DMS79 treated with DMSO at 0.1 percent for 48 hours (cell line): ENCODE data around the gene RLN3.
A peak's percentile ranks its signal among the peaks of the same experiment; 100 is the strongest.
"Not testable (repeated sequence)": the region's sequence is repeated elsewhere in the genome, so short reads cannot be mapped to it uniquely, and the experiment has no call there.

Source experiments
- DNase-seq: peaks from one replicate; lab custom pipeline; 2025; lab: John Stamatoyannopoulos, UW

The RLN3 gene

DNA sequence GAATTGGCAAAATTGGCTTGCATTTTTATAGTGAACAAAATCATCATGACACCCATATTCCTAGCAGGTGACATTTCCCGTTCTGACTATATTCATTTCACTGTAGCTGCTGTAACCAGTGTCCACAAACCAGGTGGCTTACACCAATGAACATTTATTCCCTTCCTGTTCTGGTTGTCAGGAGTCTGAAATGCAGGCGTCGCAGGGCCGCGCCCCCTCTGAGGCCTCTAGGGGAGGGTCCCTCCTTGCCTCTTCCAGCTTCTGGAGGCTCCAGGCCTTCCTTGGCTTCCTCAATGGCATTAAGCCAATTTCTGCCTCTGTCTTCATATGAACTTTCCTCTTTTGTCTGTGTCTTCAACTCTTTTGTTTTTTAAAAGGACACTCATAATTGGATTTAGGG is 6.5 kb upstream of the RLN3 start:
- DNase-seq, result no peak

DNA sequence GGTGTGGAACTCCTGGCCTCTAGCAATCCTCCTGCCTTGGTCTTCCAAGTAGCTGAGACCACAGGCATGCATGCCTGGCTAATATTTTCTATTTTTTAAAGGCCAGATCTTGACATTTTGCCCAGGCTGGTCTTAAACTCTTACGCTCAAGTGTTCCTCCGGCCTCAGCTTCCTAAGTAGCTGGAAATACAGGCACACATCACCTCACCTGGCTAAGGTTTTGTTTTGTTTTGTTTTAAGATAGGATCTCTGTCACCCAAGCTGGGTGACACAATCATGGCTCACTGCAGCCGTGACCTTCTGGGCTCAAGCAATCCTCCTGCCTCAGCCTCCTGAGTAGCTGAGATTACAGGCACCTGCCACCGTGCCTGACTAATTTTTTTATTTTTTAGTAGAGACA is 5.5 kb upstream of the RLN3 start:
- no peak for DNase-seq

DNA sequence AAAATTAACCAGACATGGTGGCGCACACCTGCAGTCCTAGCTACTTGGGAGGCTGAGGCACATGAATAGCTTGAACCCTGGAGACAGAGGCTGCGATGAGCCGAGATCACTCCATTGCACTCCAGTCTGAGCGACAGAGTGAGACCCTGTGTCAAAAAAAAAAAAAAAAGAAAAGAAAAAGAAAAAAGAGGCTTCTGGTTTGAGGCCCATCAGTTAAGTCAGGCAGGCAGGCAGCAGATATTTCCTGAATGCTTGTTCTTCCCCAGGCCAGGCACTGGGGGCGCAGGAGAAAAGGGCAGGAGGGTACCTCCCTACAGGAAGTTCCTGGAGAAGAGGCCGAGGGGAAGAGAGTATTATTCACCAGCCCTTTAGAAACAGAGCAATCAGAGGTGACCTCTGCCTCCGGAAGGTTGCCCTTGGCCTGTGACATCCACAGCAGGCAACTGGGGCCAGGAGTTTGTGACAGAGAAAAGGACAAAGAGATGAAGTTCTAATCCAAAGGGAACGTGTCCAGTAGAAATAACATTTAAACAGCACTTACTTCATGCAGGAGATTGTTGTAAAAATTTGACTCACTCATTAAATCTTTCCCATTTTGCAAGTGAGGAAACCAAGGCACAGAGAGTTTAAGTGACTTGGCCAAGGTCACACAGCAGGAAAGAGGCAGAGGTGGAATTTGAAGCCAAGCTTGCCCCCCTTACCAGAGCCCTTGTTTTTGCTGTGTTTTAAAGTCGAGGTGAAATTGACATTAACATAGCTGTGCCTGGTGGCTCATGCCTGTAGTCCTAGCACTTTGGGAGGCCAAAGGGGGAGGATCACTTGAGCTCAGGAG is 4.3 kb upstream of the RLN3 start:
- no peak for DNase-seq

DNA sequence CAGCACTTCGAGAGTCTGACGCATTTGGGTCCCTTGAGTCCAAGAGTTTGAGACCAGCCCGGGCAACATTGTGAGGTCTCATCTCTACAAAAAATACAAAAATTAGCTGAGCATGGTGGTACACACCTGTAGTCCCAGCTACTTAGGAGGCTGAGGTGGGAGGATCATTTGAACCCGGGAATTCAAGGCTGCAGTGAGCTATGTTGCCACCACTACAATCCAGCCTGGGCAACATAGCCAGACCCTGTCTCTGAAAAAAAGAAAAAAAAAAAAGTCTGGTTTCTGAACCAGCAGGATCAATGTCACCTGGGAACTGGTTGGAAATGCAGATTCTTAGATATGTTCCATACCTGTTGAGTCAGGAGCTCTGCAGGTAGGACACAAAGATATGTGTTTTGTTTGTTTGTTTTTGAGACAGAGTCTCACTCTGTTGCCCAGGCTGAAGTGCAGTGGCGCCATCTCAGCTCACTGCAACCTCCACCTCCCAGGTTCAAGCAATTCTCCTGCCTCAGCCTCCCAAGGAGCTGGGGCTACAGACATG is 1.2 kb upstream of the RLN3 start:
- not testable (repeated sequence) for DNase-seq

DNA sequence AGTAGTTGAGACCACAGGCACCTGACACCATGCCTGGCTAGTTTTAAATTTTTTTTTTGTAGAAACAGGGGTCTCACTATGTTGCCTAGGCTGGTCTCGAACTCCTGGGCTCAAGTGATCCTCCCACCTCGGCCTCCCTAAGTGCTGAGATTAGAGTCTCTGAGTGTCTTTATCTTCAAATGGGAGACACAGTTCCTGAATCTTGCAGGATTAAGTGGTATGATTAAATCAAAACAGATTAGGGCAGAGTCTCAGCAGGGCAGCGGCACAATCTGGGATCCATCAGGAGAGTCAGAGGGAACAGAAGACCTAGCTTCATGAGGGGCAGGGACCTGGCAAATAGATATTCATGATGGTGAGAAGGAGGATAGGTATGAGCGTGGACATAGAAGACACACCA is 953 bp downstream of the RLN3 start:
- no peak for DNase-seq

DNA sequence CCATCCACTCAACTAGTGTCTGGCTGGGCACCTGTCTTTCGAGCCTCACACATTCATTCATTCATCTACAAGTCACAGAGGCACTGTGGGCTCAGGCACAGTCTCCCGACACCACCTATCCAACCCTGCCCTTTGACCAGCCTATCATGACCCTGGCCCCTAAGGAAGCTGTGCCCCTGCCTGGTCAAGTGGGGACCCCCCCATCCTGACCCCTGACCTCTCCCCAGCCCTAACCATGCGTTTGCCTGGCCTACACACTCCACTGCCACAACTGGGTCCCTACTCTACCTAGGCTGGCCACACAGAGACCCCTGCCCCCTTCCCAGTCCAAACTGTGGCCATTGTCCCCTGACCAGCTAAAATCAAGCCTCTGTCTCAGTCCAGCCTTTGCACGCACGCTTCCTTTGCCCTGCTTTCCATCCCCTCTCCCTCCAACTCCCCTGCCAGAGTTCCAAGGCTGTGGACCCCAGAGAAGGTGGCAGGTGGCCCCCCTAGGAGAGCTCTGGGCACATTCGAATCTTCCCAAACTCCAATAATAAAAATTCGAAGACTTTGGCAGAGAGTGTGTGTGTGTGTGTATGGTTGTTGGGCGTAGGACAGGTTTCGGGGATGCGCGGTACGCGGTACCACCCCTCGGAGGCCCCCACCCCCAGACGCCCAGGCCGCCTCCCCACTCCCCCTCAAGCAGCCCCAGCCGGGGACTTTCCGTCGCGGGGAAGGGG is 3.2 kb downstream of the RLN3 start:
- DNase-seq, result no peak

DNA sequence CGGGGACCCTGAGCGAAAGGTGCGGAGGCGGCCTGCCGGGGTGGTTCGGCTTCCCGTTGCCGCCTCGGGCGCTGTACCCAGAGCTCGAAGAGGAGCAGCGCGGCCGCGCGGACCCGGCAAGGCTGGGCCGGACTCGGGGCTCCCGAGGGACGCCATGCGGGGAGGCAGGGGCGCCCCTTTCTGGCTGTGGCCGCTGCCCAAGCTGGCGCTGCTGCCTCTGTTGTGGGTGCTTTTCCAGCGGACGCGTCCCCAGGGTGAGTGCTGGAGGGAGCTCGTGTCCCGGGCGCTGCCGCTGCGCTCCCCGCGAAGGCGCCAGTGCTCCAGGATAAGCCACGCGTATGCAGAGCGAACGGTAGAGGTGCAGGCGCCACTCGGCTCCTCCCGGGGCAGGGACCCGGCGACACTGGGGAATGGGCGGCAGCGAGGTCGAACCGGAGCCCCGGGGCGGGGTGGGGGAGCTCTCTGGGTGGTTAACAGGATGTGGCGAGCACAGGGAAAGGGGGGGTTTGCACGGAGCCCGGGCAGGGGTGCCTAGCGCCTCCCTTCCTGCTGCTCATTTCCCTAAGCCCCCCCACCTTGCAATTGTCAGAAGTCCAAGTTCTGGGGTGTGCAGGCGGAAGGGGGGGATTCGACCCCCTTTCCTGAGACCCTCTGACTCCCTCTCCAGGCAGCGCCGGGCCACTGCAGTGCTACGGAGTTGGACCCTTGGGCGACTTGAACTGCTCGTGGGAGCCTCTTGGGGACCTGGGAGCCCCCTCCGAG is 4.0 kb downstream of the RLN3 start, which contains the start of gene IL27RA:
TSS of gene IL27RA (plus strand) at position 44 of the 762 bp plus-strand sequence. CDS start at position 155, 111 bp downstream.
- DNase-seq, result peak; percentile 33

DNA sequence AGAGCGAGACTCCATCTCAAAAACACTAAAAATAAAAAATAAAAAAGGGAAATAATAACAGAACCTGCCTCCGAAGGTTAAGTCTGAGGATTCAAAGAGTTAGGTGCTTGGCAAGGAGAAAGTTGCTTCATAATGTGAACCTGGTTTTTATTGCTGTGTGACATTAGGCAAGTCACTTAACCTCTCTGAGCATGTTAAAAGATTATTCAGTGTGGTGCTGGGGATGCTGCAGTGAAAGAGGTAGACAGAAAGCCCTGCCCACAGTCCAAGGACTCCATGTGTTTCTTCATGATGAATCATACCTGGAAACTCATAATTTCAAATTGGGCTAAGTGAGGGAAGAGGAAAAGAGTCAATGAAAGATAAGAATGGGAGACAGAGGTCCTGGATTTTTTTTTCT is 6.0 kb downstream of the RLN3 start:
- no peak for DNase-seq

DNA sequence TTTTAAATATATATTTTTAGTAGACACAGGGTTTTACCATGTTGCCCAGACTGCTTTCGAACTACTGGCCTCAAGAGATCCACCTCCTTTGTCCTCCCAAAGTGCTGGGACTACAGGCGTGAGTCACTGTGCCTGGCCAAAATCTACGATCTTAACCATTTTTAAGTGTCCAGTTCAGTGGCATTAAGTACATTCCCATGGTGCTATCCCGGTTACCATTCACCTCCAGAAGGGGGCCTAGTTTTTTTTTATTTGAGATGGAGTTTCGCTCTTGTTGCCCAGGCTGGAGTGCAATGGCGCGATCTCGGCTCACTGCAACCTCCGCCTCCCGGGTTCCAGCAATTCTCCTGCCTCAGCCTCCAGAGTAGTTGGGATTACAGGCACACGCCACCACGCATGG is 7.2 kb downstream of the RLN3 start:
- DNase-seq, result not testable (repeated sequence)

DNA sequence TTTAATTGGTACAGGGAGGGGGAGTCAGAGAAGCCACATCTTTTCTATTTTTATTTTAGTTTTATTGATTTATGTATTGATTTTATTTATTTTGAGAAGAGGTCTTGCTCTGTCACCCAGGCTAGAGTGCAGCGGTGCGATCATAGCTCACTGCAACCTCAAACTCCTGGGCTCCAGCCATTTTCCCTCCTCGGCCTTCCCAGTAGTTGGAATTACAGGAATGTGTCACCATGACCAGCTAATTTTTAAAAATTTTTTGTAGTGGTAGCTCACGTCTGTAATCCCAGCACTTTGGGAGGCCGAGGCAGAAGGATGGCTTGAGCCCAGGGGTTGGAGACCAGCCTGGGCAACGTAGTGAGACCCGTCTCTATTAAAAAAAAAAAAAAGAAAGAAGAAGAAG is 7.8 kb downstream of the RLN3 start:
- DNase-seq, result no peak

DNA sequence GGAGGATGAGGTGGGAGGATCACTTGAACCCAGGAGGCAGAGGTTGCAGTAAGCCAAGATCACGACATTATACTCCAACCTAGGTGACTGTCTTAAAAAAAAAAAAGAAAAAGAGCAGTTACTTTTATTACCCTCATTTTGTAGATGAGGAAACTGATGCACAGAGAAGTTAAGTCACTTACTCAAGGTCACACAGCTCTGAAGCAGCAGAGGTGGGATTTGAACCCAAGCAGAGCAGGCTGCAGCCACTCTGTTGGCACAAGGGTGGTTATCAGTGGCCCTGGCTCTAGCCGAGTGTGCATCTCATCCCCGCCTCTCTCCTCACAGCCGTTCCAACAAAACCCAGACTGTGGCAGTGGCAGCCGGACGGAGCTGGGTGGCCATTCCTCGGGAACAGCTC is 11.2 kb downstream of the RLN3 start:
- DNase-seq, result no peak

DNA sequence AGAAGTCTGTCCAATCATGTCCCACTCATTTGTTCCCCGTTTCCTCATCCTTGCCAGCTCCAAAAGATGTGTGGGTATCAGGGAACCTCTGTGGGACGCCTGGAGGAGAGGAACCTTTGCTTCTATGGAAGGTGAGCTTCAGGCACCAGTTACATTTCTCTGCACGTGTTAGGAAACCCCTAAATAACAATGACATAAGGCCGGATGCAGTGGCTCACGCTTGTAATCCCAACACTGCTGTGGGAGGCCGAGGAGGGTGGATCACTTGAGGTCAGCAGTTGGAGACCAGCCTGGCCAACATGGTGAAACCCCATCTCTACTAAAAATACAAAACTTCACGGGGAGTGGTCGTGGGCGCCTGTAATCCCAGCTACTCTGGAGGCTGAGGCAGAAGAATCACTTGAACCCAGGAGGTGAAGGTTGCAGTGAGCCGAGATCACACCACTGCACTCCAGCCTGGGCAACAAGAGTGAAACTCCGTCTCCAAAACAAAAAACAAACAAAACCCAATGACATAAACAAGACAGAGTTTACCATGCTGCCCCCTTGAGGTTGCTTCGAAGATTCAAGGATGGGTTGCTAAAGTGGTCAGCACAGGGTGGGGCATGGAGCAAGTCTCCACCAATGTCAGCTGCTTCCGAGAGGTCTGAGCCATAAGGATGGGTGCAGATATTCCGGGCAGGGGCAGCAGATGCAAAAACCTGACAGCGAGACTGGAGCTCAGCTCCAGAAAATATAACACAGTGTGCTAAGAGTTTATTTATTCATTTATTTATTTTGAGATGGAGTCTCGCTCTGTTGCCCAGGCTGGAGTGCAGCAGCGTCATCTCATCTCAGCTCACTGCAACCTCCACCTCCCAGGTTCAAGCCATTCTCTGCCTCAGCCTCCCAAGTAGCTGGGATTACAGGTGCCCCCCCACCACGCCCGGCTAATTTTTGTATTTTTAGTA is 15.0 kb downstream of the RLN3 start:
- not testable (repeated sequence) for DNase-seq

DNA sequence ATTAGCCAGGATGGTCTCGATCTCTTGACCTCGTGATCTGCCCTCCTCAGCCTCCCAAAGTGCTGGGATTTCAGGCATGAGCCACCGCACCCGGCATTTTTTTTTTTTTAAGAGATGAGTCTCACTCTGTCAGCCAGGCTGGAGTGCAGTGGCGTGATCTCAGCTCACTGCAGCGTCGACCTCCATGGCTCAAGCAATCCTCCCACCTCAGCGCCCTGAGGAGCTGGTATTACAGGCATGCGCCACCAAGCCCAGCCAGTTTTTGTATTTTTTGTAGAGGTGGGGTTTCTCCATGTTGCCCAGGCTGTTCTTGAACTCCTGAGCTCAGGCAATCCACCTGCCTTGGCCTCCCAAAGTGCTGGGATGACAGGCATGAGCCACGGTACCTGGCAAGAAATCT is 19.9 kb downstream of the RLN3 start:
- DNase-seq, result not testable (repeated sequence)

DNA sequence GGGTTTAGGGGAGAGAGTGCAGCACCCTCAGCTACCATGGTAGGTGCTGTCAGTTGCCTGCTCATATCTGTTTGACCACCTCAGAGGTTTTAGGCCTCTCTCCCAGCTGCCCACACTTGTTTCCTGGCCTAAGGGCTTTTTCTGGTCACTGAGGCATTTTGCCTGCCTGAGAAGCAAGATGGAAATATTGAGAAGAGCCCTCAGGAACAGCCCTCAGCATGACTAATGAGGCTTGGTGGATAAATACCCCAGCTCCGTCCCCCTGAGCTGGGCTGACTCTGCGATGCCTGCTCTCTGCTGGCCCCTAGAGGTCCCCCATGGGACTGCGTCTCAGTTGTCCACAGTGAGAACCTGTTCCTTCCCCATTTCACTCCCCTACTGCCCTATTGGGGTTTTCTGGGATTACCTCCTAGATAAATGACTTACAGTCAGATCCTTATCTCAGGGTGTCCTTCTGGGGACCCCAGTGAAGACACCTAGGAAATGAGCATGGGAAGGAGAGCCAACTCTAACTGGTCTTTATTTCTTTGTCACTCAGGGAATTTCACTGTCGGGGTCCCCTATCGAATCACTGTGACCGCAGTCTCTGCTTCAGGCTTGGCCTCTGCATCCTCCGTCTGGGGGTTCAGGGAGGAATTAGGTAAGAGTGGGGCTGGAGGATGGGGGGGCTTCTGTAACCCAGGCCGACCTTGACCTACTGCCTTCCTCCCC is 20.6 kb downstream of the RLN3 start:
- no peak for DNase-seq

DNA sequence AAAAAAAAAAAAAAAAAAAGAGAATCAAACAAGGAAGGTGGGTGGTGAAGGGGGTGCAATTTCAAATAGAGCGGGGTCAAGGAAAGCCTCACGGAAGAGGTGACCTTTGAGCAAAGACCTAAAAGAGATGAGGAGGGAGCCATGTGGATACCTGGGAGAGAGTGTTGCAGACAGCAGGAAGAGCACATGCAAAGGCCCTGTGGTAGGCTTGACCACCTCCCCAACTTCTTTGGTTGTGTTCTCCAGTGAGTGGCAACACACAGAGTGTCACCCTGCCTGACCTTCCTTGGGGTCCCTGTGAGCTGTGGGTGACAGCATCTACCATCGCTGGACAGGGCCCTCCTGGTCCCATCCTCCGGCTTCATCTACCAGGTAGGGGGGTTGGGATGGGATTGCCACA is 22.6 kb downstream of the RLN3 start:
- DNase-seq, result no peak

DNA sequence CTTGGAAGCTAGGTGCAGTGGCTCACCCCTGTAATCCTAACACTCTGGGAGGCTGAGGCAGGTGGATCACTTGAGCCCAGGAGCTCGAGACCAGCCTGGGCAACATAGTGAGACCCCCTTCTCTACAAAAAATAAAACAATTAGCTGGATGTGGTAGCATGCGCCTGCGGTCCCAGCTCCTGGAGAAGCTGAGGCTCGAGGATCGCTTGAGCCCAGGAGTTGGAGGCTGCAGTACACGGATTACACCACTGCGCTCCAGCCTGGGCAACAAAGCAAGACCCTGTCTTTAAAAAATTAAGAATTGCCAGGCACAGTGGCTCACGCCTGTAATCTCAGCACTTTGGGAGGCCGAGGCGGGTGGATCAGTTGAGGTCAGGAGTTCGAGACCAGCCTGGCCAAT is 23.0 kb downstream of the RLN3 start:
- DNase-seq, result not testable (repeated sequence)

DNA sequence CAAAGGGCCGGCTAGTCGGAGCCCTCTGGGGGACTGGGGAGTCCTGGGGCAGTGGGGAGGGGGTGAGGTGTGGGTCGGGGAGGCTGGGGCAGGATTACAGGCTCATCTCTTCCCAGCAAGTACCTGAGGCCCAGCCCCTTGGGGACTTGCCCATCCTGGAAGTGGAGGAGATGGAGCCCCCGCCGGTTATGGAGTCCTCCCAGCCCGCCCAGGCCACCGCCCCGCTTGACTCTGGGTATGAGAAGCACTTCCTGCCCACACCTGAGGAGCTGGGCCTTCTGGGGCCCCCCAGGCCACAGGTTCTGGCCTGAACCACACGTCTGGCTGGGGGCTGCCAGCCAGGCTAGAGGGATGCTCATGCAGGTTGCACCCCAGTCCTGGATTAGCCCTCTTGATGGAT is 24.0 kb downstream of the RLN3 start:
- DNase-seq, result no peak

DNA sequence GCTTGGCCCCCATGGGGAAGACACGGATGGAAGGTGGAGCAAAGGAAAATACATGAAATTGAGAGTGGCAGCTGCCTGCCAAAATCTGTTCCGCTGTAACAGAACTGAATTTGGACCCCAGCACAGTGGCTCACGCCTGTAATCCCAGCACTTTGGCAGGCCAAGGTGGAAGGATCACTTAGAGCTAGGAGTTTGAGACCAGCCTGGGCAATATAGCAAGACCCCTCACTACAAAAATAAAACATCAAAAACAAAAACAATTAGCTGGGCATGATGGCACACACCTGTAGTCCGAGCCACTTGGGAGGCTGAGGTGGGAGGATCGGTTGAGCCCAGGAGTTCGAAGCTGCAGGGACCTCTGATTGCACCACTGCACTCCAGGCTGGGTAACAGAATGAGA is 24.5 kb downstream of the RLN3 start:
- DNase-seq, result no peak

DNA sequence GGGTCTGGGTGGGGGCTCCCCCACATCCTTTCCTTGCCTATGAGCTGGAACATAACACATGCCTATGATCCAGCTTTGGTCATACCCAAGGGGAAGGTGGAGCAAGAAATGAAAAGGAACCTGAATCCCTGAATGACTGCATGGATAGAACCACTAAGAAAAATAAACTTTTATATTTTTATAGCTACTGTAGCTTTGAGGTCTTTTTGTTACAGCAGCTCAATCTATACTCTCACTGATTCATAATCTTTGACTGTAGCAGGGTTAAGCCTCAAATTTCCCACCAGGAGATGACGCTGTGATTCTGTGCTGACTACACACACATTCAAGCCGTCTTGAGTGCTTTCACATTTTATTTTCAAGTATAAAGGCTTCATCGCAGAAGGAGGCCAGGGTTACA is 25.1 kb downstream of the RLN3 start:
- DNase-seq, result no peak

DNA sequence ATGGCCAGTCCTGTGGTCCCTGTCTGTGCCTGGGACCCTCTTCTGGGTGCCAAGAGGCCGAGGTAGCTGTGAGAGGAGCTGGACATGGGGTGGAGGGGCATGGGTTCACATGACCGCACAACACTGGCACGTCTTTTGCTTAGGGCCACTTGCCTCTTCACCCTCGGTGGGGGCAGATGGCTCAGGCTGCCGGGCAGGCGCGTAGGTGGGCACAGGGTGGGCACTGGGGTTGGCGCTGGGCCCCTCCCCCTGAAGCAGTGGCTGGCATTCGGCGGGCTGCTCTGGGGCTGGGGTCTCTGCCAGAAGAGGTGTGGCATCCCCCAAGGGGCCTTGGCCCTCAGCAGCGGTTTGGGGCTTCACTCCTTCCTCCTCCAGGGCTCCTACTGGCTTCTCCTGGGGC is 25.6 kb downstream of the RLN3 start:
- no peak for DNase-seq

DNA sequence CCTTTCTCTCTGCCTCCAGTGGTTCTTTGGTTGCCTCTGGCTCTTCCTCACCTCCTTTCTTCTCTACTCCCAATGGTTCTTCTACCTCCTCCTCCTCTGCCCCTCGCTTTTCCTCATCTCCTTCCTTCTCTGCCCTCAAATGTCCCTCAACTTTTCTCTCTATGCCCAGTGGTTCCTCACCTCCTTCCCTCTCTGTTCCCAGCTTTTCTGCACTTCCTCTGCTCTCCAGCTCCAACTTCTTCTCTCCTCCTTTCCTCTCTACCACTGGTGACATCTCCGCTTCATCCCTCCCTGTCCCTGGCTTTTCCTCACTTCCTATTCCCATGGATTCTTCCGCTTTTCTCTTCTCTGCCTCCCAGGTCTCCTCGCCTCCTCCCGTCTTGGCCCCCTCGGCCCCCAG is 26.2 kb downstream of the RLN3 start:
- DNase-seq, result no peak
